IMR-90 (cell line): ENCODE results near the gene UFC1. TPM values are rescaled to one million over a fixed set of nuclear protein-coding genes. Genes with fewer than 3 reads are reported as not detected.

Experiments
- ATAC-seq: fragments of 200-7000 bp; cut with Tn5 transposase; 2 replicates; pipeline ENCODE4 v1.9.1; 2020; ENCODE audit warnings: low read depth, mild to moderate bottlenecking, moderate library complexity
- BruUV-seq: library from RNA; stranded (reverse); fragments of 400-500 nt; replicated peaks from 2 replicates; lab custom pipeline; 2021; lab: Mats Ljungman, UMichigan
- CTCF ChIA-PET: fragments of 300-600 bp; formaldehyde crosslinking; extraction: SDS; loops from one replicate; lab custom pipeline; 2021; ENCODE audit warnings: antibody characterized with exemption; lab: Yijun Ruan, JAX
- POLR2A ChIA-PET: fragments of 300-600 bp; sonication (Branson Sonifier 250); formaldehyde crosslinking; loops from one replicate; lab custom pipeline; 2022; ENCODE audit warnings: antibody characterized with exemption; ENCODE audit not compliant: unreplicated experiment; lab: Charles Lee
- DNase-seq: peaks from one replicate; pipeline ENCODE4 v3.0.0; 2013
- H2AFZ ChIP-seq: replicated peaks from 2 replicates; pipeline ENCODE3; 2013; ENCODE audit warnings: low read length, mild to moderate bottlenecking; ENCODE audit not compliant: poor library complexity
- H2AK5ac ChIP-seq: 2 replicates; pipeline ENCODE4 v1.6.1; 2013; ENCODE audit warnings: low read depth, low read length, inconsistent platforms
- H2AK9ac ChIP-seq: replicated peaks from 2 replicates; pipeline ENCODE3; 2013; ENCODE audit warnings: mild to moderate bottlenecking, low read depth, low read length, moderate library complexity; ENCODE audit not compliant: poor library complexity
- H2BK120ac ChIP-seq: 2 replicates; pipeline ENCODE4 v1.6.1; 2013; ENCODE audit warnings: low read depth, low read length, inconsistent platforms
- H2BK15ac ChIP-seq: 3 replicates; pipeline ENCODE4 v1.6.1; 2013; ENCODE audit warnings: low read depth, low read length, inconsistent platforms
- H2BK20ac ChIP-seq: 2 replicates; pipeline ENCODE4 v1.6.1; 2013; ENCODE audit warnings: low read depth, mild to moderate bottlenecking, inconsistent platforms, low read length, moderate library complexity
- H2BK5ac ChIP-seq: 2 replicates; pipeline ENCODE4 v1.6.1; 2013; ENCODE audit warnings: mild to moderate bottlenecking, low read depth, low read length, inconsistent platforms; ENCODE audit not compliant: poor library complexity, severe bottlenecking
- H3K14ac ChIP-seq: replicated peaks from 2 replicates; pipeline ENCODE4 v1.6.1; 2013; ENCODE audit warnings: low read depth, low read length, inconsistent platforms
- H3K18ac ChIP-seq: 2 replicates; pipeline ENCODE4 v1.6.1; 2013; ENCODE audit warnings: low read depth, low read length, control low read depth
- H3K23ac ChIP-seq: 2 replicates; pipeline ENCODE4 v1.6.1; 2013; ENCODE audit warnings: low read depth, low read length, inconsistent platforms
- H3K27ac ChIP-seq: 2 replicates; pipeline ENCODE4 v1.5.1; 2013; ENCODE audit warnings: mild to moderate bottlenecking, control low read depth, low read length; ENCODE audit not compliant: insufficient read depth
- H3K27me3 ChIP-seq: 2 replicates; pipeline ENCODE4 v1.6.1; 2013; ENCODE audit warnings: low read length; ENCODE audit not compliant: control insufficient read depth, insufficient read depth
- H3K36me3 ChIP-seq: 2 replicates; pipeline ENCODE4 v1.6.1; 2013; ENCODE audit warnings: low read length, mixed read lengths; ENCODE audit not compliant: control insufficient read depth, insufficient read depth
- H3K4ac ChIP-seq: 2 replicates; pipeline ENCODE4 v1.6.1; 2013; ENCODE audit warnings: low read depth, low read length, inconsistent platforms
- H3K4me1 ChIP-seq: 2 replicates; pipeline ENCODE4 v1.6.1; 2013; ENCODE audit warnings: low read length, mixed read lengths; ENCODE audit not compliant: control insufficient read depth, insufficient read depth
- H3K4me2 ChIP-seq: 2 replicates; pipeline ENCODE4 v1.6.1; 2013; ENCODE audit warnings: low read depth, mild to moderate bottlenecking, control low read depth, low read length, moderate library complexity
- H3K4me3 ChIP-seq: 2 replicates; pipeline ENCODE4 v1.5.1; 2013; ENCODE audit warnings: low read depth, mild to moderate bottlenecking, control low read depth, low read length, moderate library complexity; ENCODE audit not compliant: insufficient read depth
- H3K56ac ChIP-seq: 2 replicates; pipeline ENCODE4 v1.6.1; 2013; ENCODE audit warnings: low read length, inconsistent platforms; ENCODE audit not compliant: insufficient read depth; ENCODE audit errors: extremely low read depth
- H3K79me1 ChIP-seq, 2 experiments: 2 replicates each; pipeline ENCODE4 v1.6.1; 2013; ENCODE audit warnings: low read length in 2 of 2, inconsistent platforms in 1 of 2, low read depth in 1 of 2
- H3K9ac ChIP-seq: 2 replicates; pipeline ENCODE4 v1.6.1; 2013; ENCODE audit warnings: low read depth, low read length, control low read depth
- H3K9me1 ChIP-seq: 2 replicates; pipeline ENCODE4 v1.6.1; 2013; ENCODE audit warnings: low read length, inconsistent platforms; ENCODE audit not compliant: insufficient read depth
- H3K9me3 ChIP-seq: 2 replicates; pipeline ENCODE4 v1.6.1; 2013; ENCODE audit warnings: low read length; ENCODE audit not compliant: control insufficient read depth, insufficient read depth
- H4K20me1 ChIP-seq: 2 replicates; pipeline ENCODE4 v1.6.1; 2013; ENCODE audit warnings: low read length, inconsistent platforms; ENCODE audit not compliant: insufficient read depth
- H4K5ac ChIP-seq: 2 replicates; pipeline ENCODE4 v1.6.1; 2013; ENCODE audit warnings: mild to moderate bottlenecking, low read depth, low read length, control low read depth
- H4K8ac ChIP-seq, 2 experiments: 2 replicates each; pipeline ENCODE4 v1.6.1; 2013; ENCODE audit warnings: low read depth in 2 of 2, low read length in 2 of 2, control low read depth in 1 of 2, inconsistent platforms in 1 of 2
- H4K91ac ChIP-seq: 2 replicates; pipeline ENCODE4 v1.6.1; 2013; ENCODE audit warnings: low read depth, low read length, inconsistent platforms; ENCODE audit not compliant: insufficient read depth
- CEBPB ChIP-seq: IDR thresholded peaks from 2 replicates; pipeline ENCODE4 v1.6.1; 2012; ENCODE audit warnings: low read depth, low read length, improper control_type of control experiment
- CHD1 ChIP-seq: IDR thresholded peaks from 2 replicates; pipeline ENCODE4 v1.6.1; 2012; ENCODE audit warnings: low read depth, low read length, improper control_type of control experiment
- MAZ ChIP-seq: IDR thresholded peaks from 2 replicates; pipeline ENCODE4 v1.6.1; 2012; ENCODE audit warnings: low read depth, mild to moderate bottlenecking, low read length, improper control_type of control experiment, moderate library complexity, borderline replicate concordance
- POLR2A ChIP-seq: IDR thresholded peaks from 2 replicates; pipeline ENCODE4 v1.6.1; 2012; ENCODE audit warnings: mild to moderate bottlenecking, low read depth, low read length
- RAD21 ChIP-seq: IDR thresholded peaks from 2 replicates; pipeline ENCODE4 v1.6.1; 2012; ENCODE audit warnings: low read length, improper control_type of control experiment
- RCOR1 ChIP-seq: IDR thresholded peaks from 2 replicates; pipeline ENCODE4 v1.6.1; 2012; ENCODE audit warnings: mild to moderate bottlenecking, low read length, improper control_type of control experiment; ENCODE audit not compliant: insufficient replicate concordance
- USF2 ChIP-seq: fragments of 150-350 bp; IDR thresholded peaks from 2 replicates; pipeline ENCODE4 v1.6.1; 2017; ENCODE audit warnings: mild to moderate bottlenecking, antibody characterized with exemption, low read length, low read depth
- WGBS, 2 experiments: methylation state at CpG; one replicate each; pipeline versions ENCODE4 v1.1.5 to v1.1.7; 2013; ENCODE audit warnings: missing lambda C conversion rate in 2 of 2; ENCODE audit not compliant: insufficient read length in 1 of 2; ENCODE audit errors: extremely low coverage in 2 of 2; 5-methylcytosine and 5-hydroxymethylcytosine counted together
- dilution Hi-C: fragments of 300-500 bp; cut with HindIII; formaldehyde crosslinking; loops from one replicate; pipeline ENCODE4 v1.14.3; 2018; ENCODE audit warnings: low sequenced_read_pairs; ENCODE audit not compliant: unreplicated experiment
- in situ Hi-C: fragments of 300-500 bp; cut with MboI; formaldehyde crosslinking; loops from 3 replicates; pipeline ENCODE4 v1.14.3; 2019; ENCODE audit warnings: low sequenced_read_pairs, inconsistent platforms, mixed read lengths
- intact Hi-C: fragments of 100-400 bp; cut with micrococcal nuclease; formaldehyde crosslinking; loops from 2 replicates; pipeline ENCODE4 v1.10.0; 2022
- polyA plus RNA-seq, 3 experiments: library from polyadenylated mRNA; depleted of rRNA; stranded (reverse); fragments of >200 nt; gene quantifications; 2 replicates each; pipeline ENCODE4 v1.2.3, GENCODE V29; 2012; ENCODE audit warnings: low replicate concordance in 1 of 3
- total RNA-seq: library from RNA; depleted of rRNA; stranded (reverse); fragments of >200 nt; gene quantifications from 2 replicates; pipeline ENCODE4 v1.2.3, GENCODE V29; 2012

Gene UFC1
- total and polyA plus RNA-seq, 2 of the 4 experiments (the other 2 are of a cell fraction): 134 to 140 TPM

DNA sequence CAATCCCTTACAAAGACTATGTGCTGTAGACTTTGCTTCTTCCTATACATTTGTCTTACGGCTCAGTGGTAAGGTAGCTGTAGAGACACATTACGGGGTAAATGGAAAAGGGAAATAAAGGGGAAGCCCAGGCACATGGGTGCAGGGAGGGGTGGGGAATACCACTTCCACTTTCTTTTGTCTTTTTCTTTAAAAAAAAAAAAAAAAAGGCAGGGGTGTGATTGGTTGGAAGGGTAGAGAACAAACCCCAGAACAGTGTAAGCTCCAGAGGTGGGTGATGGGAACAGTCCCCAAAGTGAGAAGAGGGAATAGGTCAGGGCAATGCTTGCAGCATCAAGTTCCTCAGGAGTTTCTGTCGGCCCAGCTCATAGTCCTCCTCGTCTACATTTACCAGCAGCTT is 31.9 kb upstream of the UFC1 start:
- no peak overlapping the region for H3K27ac ChIP-seq
- no peak overlapping the region for H2AFZ ChIP-seq
- H4K91ac ChIP-seq: no peak overlapping the region
- ATAC-seq (no peak), DNase-seq (no peak)
- peaks cover 15% of the 10 kb centered on the region for H3K4me1 ChIP-seq
- H2BK5ac ChIP-seq: no peak overlapping the region
- H3K9ac ChIP-seq: no peak overlapping the region
- no peak overlapping the region for H2BK15ac ChIP-seq
- H3K56ac ChIP-seq: no peak overlapping the region
- dilution Hi-C loops (no loop called here), intact Hi-C loops (no loop called here), in situ Hi-C loops (no loop called here)
- H3K27me3 ChIP-seq: no peaks in the 10 kb centered on the region
- no peak overlapping the region for H2BK20ac ChIP-seq
- no peak overlapping the region for H2AK9ac ChIP-seq
- POLR2A ChIA-PET: no interaction called here
- TF ChIP-seq RCOR1 (no peak), RAD21 (no peak), USF2 (no peak), MAZ (no peak), POLR2A (no peak), CHD1 (no peak), CEBPB (no peak)
- CTCF ChIA-PET: interaction anchor here (0.6 kb wide), 1 partner anchor 50 kb away, joined by 3 read pairs; no protein-coding TSS in a partner anchor
- H3K4ac ChIP-seq: no peak overlapping the region
- no TSS peak for BruUV-seq
- H3K14ac ChIP-seq: no peak overlapping the region
- no peak overlapping the region for H3K4me2 ChIP-seq
- peaks cover 51% of the 10 kb centered on the region for H3K36me3 ChIP-seq
- H4K5ac ChIP-seq: no peak overlapping the region
- no peak overlapping the region for H4K8ac ChIP-seq
- H3K23ac ChIP-seq: no peak overlapping the region
- H4K20me1 ChIP-seq: peaks cover 30% of the 10 kb centered on the region
- no peak overlapping the region for H3K4me3 ChIP-seq
- no peak overlapping the region for H2AK5ac ChIP-seq
- WGBS, 2 experiments: no CpG with 5 or more reads among the region's 4 CpGs
- no peak overlapping the region for H3K18ac ChIP-seq
- peaks cover 41 to 74% of the 10 kb centered on the region in 2 experiments for H3K79me1 ChIP-seq
- peaks cover 20% of the 10 kb centered on the region for H3K9me1 ChIP-seq
- H2BK120ac ChIP-seq: no peak overlapping the region
- H3K9me3 ChIP-seq: no peaks in the 10 kb centered on the region; the same call in 1 of the 2 replicates
